GM18907 (cell line): ENCODE results near the gene CUTA.
"Not testable (repeated sequence)": the region's sequence is repeated elsewhere in the genome, so short reads cannot be mapped to it uniquely, and the experiment has no call there.

Source experiments
- ATAC-seq: cut with Tn5 transposase; IDR thresholded peaks from one replicate; pipeline ENCODE4 v1.9.1; 2021; ENCODE audit warnings: mild to moderate bottlenecking, moderate library complexity; ENCODE audit not compliant: unreplicated experiment

The CUTA gene

DNA sequence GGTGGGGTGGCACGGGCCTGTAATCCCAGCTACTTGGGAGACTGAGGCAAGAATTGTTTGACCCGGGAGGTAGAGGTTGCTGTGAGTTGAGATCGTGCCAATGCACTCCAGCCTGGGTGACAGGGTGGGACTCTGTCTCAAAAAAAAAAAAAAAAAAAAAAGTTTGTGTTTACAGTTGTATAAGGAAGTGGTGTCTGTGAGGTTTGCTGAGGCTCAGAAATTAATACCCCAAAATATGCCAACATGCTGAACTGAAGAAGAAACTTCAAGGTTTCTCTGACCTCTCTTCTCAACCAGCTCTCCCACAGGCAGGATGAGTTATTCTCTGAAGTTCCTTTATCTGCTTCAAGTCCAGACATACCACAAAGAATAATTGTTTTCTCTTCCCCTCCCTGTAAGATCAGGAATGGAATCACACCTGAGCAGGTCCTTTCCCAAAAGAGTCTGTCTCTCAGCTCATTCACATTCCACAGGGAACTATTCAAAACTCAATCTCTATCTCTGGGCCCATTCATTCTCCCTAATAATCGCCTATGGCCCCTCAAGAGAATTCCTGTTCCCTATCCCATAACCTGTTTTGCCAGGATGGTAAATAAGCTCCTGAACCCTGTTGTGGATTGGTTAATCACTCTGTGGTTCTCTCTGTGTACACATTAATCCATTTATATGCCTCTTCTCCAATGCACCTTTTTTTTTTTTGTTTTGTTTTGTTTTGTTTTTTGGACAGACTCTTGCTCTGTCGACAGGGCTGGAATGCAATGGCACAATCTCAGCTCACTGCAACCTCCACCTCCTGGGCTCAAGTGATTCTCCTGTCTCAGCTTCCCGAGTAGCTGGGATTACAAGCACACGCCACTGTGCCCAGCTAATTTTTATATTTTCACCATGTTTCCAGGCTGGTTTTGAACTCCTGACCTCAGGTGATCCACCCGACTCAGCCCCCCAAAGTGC lies 43.7 kb downstream of the CUTA start:
- ATAC-seq, result no peak

DNA sequence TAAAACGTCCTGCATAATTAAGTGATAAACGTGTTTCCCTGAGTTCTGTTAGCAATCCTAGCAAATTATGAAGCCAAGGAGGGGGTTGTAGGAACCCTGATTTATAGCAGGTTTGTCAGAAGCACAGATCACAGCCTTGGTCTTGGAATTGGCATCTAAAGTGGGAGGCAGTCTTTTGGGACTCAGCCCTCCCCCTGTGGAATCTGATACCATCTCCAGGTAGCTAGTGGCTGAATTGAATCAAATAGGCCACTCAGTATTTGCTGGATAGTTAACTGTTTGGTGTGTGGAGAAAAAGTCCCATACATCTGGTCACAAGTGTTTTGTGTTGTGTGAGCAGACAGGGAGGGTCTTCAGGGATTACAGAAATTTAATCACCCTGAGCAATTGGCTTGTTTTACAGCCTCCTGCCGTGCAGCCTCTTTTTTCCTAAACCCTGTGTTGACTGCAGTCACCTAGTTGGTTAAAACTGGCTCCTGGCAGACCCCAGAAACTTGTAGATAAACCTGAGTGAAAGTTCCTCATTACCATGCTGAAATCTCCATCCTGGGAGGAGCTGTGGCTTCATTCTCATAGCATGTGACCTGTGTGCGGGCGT lies 45.3 kb downstream of the CUTA start:
- no peak for ATAC-seq

DNA sequence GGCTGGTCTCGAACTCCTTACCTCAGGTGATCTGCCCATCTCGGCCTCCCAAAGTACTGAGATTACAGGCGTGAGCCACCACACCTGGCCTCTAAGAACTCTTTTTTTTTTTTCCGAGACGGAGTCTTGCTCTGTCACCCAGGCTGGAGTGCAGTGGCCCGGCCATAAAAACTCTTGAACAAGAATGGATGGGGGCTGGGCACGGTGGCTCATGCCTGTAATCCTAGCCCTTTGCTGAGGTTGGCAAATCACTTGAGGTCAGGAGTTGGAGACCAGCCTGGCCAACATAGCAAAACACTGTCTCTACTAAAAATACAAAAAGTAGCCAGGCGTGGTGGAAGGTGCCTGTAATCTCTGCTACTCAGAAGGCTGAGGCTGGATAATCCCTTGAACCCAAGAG lies 46.0 kb downstream of the CUTA start:
- ATAC-seq, result not testable (repeated sequence)

DNA sequence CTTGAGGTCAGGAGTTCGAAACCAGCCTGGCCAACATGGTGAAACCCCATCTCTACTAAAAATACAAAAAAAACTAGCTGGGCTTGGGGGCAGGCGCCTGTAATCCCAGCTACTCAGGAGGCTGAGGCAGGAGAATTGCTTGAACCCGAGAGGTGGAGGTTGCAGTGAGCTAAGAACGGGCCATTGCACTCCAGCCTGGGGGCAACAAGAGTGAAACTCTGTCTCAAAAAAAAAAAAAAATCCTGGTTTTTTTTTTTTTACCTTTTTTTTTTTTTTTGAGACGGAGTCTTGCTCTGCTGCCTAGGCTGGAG lies 50.2 kb downstream of the CUTA start:
- not testable (repeated sequence) for ATAC-seq

DNA sequence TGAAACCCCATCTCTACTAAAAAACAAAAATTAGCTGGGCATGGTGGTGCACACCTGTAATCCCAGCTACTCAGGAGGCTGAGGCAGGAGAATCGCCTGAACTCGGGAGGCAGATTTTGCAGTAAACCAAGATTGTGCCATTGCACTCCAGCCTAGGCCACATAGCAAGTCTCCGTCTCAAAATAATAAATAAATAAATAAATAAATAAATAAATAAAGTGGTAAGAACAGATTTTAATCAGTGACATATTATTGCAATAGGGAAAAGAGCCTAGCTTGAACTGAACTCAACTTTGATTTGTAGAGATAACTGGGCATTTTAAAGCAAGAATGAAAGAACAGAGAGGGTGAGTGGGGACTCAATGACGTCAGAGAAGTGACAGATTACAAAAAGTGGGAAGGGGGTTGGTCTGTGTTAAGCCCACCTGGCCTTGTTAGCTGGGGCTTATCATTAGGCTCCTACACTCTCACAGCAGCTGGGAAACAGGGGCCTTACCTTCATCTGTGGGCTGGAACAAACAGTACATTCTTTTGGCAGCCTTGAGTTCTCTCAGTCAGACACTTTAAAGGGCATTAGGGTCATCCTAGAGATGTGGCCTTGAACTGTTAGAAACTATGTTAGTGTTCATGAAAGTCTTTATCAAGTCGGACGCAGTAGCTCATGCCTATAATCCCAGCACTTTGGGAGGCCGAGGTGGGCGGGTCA lies 50.7 kb downstream of the CUTA start:
- no peak for ATAC-seq
